HG03442 (cell line): Measurements from ENCODE around the gene SELENON.

ENCODE experiments used
- ATAC-seq: cut with Tn5 transposase; IDR thresholded peaks from one replicate; pipeline ENCODE4 v1.9.1; 2021; ENCODE audit warnings: mild to moderate bottlenecking, moderate library complexity; ENCODE audit not compliant: unreplicated experiment

The SELENON gene

GRCh38 chr1:25858906-25859789 is 59.2 kb downstream of the SELENON start, which contains the start of gene AUNIP:
Gene AUNIP, minus strand, starts transcription at chr1:25859457. Its CDS starts 100 bp downstream, at chr1:25859357.
- ATAC-seq = peak; percentile 75

DNA sequence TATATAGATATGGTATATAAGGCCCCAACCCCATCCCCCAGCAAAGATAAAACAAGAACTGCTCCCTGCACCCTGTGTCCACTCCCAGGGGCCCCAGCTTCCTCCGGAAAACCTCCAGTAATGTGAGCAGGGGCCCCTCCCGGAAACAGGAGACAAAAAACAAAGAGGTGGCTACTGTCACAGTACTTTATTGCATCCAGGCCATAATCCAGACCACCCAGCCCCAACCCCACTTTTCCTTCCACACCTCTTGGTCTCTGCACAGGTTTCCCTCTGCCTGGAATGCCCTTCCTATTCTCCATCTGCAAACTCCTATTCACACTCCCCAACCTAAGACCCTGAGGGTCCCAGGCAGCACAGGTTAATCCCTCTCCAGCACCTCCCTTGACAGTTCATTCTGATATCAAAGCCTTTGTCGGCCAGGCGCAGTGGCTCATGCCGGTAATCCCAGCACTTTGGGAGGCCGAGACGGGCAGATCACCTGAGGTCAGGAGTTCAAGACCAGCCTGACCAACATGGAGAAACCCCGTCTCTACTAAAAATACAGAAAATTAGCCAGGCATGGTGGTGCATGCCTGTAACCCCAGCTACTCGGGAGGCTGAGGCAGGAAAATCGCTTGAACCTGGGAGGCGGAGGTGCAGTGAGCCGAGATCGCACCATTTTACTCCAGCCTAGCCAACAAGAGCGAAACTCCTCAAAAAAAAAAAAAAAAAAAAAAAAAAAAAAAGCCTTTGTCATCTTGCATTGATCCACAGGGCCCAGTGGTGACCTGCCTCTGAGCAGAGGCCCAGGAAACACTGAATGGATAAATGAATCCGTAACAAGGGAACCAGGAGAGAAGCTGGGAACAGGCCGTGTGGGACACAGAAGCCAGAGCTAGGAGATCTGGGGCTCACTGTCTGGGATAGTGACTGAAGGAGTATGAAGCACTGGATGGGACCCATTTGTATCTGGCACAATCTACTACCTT is 61.6 kb downstream of the SELENON start:
- ATAC-seq = no peak

GRCh38 chr1:25862785-25863485 is 62.9 kb downstream of the SELENON start:
- no peak for ATAC-seq

GRCh38 chr1:25863486-25864262 is 63.7 kb downstream of the SELENON start:
- no peak for ATAC-seq

- no peak for ATAC-seq
These were observed 64.4 kb downstream of the SELENON start for GRCh38 chr1:25864434-25864833.

DNA sequence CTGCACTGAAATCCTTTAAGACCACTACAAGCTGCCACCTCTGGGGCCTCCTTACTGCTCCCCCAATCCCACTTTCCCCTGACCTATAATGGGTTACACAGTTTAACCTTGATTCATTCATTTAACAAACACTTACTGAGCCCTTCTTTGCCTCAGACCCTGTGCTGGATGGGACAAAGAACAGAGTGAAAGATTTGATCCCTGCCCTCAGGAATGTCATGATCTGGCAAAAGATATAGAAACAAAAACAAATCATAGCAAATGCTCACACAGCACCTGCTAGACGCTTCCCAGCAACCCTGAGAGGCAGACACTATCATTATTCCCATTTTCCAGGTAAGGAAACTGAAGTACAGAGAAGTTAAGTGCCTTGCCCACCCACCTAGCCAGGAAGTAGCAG is 66.3 kb downstream of the SELENON start:
- ATAC-seq = no peak

GRCh38 chr1:25867210-25867991 is 67.4 kb downstream of the SELENON start:
- no peak for ATAC-seq
